Stimulated activated CD8-positive, alpha-beta memory T cell treated with anti-CD3 and anti-CD28 coated beads, Interleukin-7, amount 100 ng/mL, for 24 hours (primary cell): Measurements from ENCODE around the gene STXBP2.
A peak's percentile ranks its signal among the peaks of the same experiment; 100 is the strongest.

Source experiments
- DNase-seq: peaks from one replicate; pipeline ENCODE4 v3.0.0-alpha.2; 2020; ENCODE audit warnings: low read depth

Gene STXBP2

DNA sequence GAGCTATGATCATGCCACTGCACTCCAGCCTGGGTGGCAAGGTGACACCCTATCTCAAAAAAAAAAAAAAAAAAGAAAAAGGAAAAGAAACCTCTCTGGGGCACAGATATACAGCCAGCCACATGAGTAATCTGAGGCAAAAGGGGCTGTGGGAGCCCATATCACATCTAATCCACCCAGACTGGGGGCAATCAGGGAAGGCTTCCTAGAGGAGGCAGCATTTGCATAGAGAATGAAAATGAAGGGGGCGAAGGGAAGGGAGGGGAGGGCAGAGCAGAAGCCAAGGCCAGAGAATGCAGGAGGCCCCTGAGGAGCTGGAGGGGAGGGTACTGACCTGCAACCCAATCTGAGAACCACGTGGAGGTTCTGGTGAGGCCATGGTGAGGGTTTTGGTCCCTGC, 13.2 kb downstream of the STXBP2 start:
- DNase-seq = no peak

DNA sequence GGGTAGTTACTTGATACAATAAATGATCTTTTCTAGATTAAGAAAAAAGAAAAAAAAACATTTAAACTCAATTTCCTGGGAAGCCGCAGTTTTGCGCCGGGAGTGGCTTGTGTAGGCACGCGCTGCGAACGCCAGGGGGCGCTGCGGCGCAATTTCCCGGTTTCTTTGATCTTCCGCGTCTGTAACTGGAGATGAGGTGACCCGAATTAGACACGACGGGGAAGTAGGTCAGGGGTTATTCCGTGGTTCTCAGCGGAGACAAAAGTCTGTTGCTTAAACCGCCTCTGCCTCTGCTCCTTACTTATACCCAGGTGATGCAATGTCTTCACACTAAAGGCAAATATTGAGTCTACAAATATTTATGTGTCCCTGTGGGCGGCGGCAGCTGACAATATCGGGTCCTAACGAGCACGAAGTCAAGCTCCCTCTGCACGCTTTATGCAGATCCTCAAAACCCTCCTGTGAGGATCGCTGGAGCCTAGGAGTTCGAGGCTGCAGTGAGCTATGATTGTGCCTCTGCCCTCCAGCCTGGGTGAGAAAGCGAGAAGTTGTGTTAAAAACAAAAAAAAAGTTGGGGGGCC, 15.2 kb downstream of the STXBP2 start:
- peak; percentile 72 for DNase-seq

- DNase-seq = no peak
These were observed 17.5 kb downstream of the STXBP2 start for GRCh38 chr19:7654401-7654800.

- no peak for DNase-seq
These were observed 18.7 kb downstream of the STXBP2 start for GRCh38 chr19:7655581-7655980.

GRCh38 chr19:7657131-7657751, 20.3 kb downstream of the STXBP2 start:
- no peak for DNase-seq

DNA sequence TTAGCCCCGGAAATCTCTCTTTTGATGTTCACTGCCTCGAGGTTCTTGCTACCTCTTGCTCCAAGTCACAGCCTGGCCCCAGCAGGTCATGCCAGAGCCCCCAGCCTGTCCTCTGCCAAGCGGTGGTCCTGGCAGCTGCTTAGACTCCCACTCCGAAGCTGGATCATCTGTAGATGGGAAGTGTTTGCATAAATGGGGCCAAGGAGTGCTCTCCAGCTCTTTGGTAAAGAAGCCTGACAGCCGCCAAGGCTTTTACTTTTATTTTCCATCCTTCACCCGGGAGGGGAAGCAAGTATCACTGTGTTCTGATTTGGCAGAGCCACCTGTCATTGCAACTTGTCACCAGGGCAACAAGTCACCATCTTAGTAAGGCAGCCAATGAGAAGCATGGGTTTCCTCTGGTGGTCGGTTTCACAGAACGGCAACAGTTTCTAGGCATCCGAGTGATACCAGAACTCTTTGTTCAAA, 21.3 kb downstream of the STXBP2 start:
- DNase-seq = no peak

GRCh38 chr19:7661744-7662538, 25.0 kb downstream of the STXBP2 start:
- DNase-seq = no peak

- DNase-seq = no peak
These were observed 25.7 kb downstream of the STXBP2 start for GRCh38 chr19:7662657-7663056.

- no peak for DNase-seq
These were observed 26.8 kb downstream of the STXBP2 start for GRCh38 chr19:7663706-7664105.

GRCh38 chr19:7665076-7665475, 28.2 kb downstream of the STXBP2 start:
- no peak for DNase-seq

DNA sequence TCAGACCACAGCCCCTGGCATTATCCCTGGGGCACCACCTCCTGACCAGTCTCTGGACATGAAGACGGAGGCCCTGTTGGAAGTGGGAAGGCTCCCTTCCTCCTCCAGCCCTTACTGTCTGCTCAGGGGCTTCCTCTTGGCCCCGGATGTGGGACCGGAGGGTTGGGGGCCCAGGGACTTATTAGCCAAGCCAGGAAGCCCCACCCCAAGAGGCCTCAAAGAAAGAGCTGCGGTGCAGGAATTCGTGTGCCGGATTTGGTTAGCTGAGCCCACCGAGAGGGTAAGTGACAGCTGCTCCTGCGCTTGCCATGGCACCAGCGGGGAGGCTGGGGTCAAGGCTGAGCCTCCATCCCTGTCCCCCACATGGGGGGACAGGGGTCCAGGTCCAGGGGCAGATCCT, 31.9 kb downstream of the STXBP2 start, which contains the start of gene RETN:
TSS of gene RETN (plus strand) at position 208 of the 400 bp plus-strand sequence. CDS start 278 bp downstream, outside the sequence.
- no peak for DNase-seq

DNA sequence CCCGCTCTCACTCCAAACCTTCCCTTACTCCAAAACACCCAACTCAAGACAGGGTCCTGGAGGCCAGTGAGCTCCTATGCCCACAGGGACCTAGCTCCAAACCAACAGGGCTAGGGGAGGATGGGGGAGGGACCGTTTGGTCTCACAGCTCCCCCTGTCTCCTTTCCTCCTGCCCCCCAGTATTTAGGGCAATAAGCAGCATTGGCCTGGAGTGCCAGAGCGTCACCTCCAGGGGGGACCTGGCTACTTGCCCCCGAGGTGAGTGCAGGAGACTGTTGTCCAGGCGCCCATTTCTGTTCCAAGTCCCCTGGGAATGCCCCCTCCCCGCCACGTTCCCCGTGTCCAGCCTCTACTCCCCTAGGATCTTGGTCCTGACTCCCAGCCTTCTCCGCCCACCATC, 32.7 kb downstream of the STXBP2 start:
- no peak for DNase-seq

DNA sequence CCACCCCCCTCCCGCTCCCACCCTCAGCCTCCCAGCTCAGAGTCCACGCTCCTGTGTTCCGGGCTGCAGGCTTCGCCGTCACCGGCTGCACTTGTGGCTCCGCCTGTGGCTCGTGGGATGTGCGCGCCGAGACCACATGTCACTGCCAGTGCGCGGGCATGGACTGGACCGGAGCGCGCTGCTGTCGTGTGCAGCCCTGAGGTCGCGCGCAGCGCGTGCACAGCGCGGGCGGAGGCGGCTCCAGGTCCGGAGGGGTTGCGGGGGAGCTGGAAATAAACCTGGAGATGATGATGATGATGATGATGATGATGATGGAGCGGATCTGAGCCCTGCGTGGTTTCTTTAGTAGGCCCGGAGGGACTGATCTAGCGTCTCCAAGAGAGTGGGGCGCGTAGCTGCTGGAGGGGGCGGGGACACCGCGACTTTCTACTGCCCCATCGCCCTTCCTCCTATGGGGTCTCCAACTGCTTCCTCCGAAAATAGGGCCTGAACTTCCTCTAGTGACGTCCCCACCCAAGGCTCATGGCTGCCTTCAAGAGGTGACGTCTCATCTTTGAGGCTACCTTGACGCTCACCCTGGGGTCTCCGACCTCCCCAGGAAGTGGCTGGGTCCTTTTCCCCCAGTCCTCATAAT, 33.4 kb downstream of the STXBP2 start:
- no peak for DNase-seq

DNA sequence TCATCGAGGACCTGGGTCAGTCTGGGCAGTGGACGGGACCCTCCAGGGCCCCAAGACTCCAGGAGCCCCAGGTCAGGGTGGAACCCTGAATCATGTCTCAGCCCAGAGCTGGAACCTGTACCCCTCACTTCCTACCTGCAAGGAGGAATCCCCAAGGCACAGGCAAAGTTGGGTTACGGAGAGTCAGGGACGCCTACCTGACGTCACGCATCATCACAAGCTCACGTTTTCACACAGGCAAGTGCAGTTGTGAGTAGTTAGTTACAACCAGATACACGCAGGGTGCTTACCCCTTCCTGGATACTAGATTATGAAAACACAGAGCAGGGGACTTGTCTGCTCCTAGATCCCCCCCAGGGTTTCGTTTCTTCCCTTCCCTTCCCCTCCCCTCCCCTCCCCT, 33.9 kb downstream of the STXBP2 start:
- no peak for DNase-seq

DNA sequence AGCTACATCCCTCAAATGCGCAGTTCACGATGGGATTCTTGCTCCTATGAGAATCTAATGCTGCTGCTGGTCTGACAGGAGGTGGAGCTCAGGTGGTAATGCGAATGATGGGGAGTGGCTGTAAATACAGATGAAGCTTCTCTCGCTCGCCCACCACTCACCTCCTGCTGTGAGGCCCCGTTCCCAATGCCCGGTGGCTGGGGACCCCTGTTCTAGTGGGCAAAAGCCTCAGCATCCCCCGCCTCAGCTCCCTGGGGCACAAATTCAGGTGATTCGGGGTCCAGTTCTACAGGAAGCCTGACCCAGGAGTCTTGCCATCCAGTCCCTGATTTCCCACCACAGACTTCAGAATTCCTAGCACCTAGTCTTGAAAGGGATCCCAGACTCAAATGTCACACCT, 35.6 kb downstream of the STXBP2 start:
- no peak for DNase-seq

GRCh38 chr19:7674010-7675005, 37.4 kb downstream of the STXBP2 start:
- DNase-seq = no peak

GRCh38 chr19:7676376-7676775, 39.5 kb downstream of the STXBP2 start:
- DNase-seq = no peak

- DNase-seq = no peak
These were observed 39.9 kb downstream of the STXBP2 start, which contains the start of gene MCEMP1 for GRCh38 chr19:7676854-7677253. Gene MCEMP1, plus strand, starts transcription at chr19:7677090. Its CDS starts 31 bp downstream, at chr19:7677121.

- no peak for DNase-seq
These were observed 40.9 kb downstream of the STXBP2 start for GRCh38 chr19:7677669-7678311.

GRCh38 chr19:7678971-7679751, 42.3 kb downstream of the STXBP2 start:
- no peak for DNase-seq
